Measurements from ENCODE around the gene C4orf50. TPM values are rescaled to one million over a fixed set of nuclear protein-coding genes. Genes with fewer than 3 reads are reported as not detected.

C4orf50 gene
- total and polyA plus RNA-seq, 2 of the 4 experiments (the other 2 are of a cell fraction): not detected

GRCh38 chr4:5942947-5943346 lies 75.3 kb downstream of the C4orf50 start:
- Histone ChIP-seq H3K18ac (ENCODE audit: low read depth, low read length) (no peak overlapping the region), H2AK5ac (ENCODE audit: low read depth, low read length) (no peak overlapping the region), H3K36me3 (ENCODE audit: control insufficient read depth, insufficient read depth, low read length) (no peaks in the 10 kb centered on the region), H2BK20ac (ENCODE audit: low read depth, low read length) (no peak overlapping the region), H3K4me3 (ENCODE audit: insufficient read depth, low read depth, low read length) (no peak overlapping the region), H2AK9ac (replicated peaks; ENCODE audit: low read depth, low read length, poor library complexity) (no peak overlapping the region), H4K8ac (ENCODE audit: low read depth in 2 of 2, low read length in 2 of 2) (no peak overlapping the region), H2BK15ac (ENCODE audit: low read depth, low read length) (no peak overlapping the region), H3K27me3 (ENCODE audit: control insufficient read depth, insufficient read depth, low read length) (peaks cover 5% of the 10 kb centered on the region), H3K4me2 (ENCODE audit: low read depth, low read length) (no peak overlapping the region), H3K9me3 (ENCODE audit: control insufficient read depth, insufficient read depth, low read length) (0 out of 2 replicates have a peak, but pooled peaks cover 6% of the 10 kb centered on the region), H3K56ac (ENCODE audit: extremely low read depth, insufficient read depth, low read length) (no peak overlapping the region), H2BK120ac (ENCODE audit: low read depth, low read length) (no peak overlapping the region), H3K23ac (ENCODE audit: low read depth, low read length) (no peak overlapping the region), H4K20me1 (ENCODE audit: insufficient read depth, low read length) (no peaks in the 10 kb centered on the region), H3K79me1 (ENCODE audit: low read depth in 1 of 2, low read length in 2 of 2) (no peaks in the 10 kb centered on the region), H3K27ac (ENCODE audit: insufficient read depth, low read length) (no peak overlapping the region), H3K9ac (ENCODE audit: low read depth, low read length) (no peak overlapping the region), H4K5ac (ENCODE audit: low read depth, low read length) (no peak overlapping the region), H3K4me1 (ENCODE audit: control insufficient read depth, insufficient read depth, low read length) (no peaks in the 10 kb centered on the region), H3K9me1 (ENCODE audit: insufficient read depth, low read length) (no peaks in the 10 kb centered on the region), H3K4ac (ENCODE audit: low read depth, low read length) (no peak overlapping the region), H2AFZ (replicated peaks; ENCODE audit: low read length, poor library complexity) (no peak overlapping the region), H4K91ac (ENCODE audit: insufficient read depth, low read depth, low read length) (no peak overlapping the region), H2BK5ac (ENCODE audit: low read depth, low read length, poor library complexity, severe bottlenecking) (no peak overlapping the region), H3K14ac (replicated peaks; ENCODE audit: low read depth, low read length) (no peak overlapping the region)
- no peak for ATAC-seq (ENCODE audit: low read depth)
- dilution Hi-C loops (cut with HindIII; ENCODE audit: low sequenced_read_pairs, unreplicated experiment) (no loop called here), intact Hi-C loops (cut with micrococcal nuclease) (no loop called here), in situ Hi-C loops (cut with MboI; ENCODE audit: low sequenced_read_pairs) (no loop called here)
- no CpG with 5 or more reads among the region's 9 CpGs for WGBS, 2 experiments (ENCODE audit: extremely low coverage in 2 of 2, insufficient read length in 1 of 2)
- TF ChIP-seq BHLHE40 (IDR thresholded peaks at IDR 0.05; ENCODE audit: low read depth, low read length) (no peak), SMC3 (IDR thresholded peaks at IDR 0.05; ENCODE audit: low read depth, low read length) (no peak), CHD1 (IDR thresholded peaks at IDR 0.05; ENCODE audit: low read depth, low read length) (no peak), RAD21 (IDR thresholded peaks at IDR 0.05; ENCODE audit: low read length) (no peak), NFE2L2 (IDR thresholded peaks at IDR 0.05; ENCODE audit: low read depth, low read length) (no peak), USF2 (IDR thresholded peaks at IDR 0.05; ENCODE audit: low read depth, low read length) (no peak), MAFK (IDR thresholded peaks at IDR 0.05; ENCODE audit: low read depth, low read length) (no peak), CEBPB (IDR thresholded peaks at IDR 0.05; ENCODE audit: low read depth, low read length) (no peak), ELK1 (IDR thresholded peaks at IDR 0.05; ENCODE audit: borderline replicate concordance, low read depth, low read length) (no peak), MAZ (IDR thresholded peaks at IDR 0.05; ENCODE audit: borderline replicate concordance, low read depth, low read length) (no peak), RCOR1 (IDR thresholded peaks at IDR 0.05; ENCODE audit: insufficient replicate concordance, low read length) (no peak), RFX5 (IDR thresholded peaks at IDR 0.05; ENCODE audit: low read depth, low read length) (no peak)
- BruUV-seq (replicated peaks): no TSS peak
- POLR2A ChIA-PET (ENCODE audit: unreplicated experiment): no interaction called here
- no peak for DNase-seq
- CTCF ChIA-PET: no interaction called here

Data from IMR-90 (cell line).